Measurements from ENCODE around the gene DDX27.

DDX27 gene

DNA sequence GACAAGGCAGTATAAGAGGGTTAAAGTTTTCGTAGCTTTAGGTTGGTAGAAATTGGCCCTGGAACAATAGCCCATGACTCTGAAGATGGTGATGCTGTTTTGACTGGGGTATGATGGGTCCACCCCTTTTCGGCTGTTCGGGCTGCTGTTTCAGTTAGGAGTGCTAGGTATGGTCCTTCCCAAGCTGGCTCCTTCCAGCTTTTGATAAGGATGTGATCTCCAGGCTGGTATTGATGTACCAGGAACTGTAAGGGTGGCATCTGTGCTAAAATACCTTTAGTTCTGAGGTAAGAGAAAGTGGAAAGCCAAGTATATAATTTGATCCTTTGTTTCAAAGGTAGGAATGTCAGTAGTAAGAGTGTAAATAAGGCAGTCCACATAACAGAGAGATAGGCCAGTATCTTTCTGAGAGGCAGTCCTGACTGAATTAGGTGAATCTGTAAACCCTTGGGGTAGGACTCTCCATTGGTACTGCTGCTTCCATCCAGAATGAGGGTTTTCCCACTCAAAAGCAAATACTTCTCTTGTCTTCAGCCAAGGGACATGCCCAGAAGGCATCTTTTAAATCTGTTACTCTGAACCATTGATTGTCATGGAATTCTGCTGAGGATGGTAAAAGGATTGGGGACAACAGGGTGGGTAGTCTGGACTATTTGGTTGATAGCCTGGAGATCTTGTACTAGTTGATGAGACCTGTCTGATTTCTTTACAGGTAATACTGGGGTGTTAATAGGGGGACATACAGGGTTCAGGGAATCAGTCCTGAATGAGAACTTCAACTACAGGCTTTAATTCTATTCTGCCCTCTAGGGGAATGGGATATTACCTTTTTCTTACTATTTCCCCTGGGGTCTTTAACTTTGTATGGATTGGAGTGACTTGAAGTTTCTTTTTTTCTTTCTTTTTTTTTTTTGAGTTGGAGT, 64.7 kb downstream of the DDX27 start:
- no peak overlapping the region for H3K27ac ChIP-seq (ENCODE audit: low read length)
- peaks cover 22% of the 10 kb centered on the region for H3K4me1 ChIP-seq (ENCODE audit: control insufficient read depth, insufficient read depth, low read length)
- H3K27me3 ChIP-seq (ENCODE audit: control insufficient read depth in 1 of 2, insufficient read depth in 2 of 2, low read length in 2 of 2) = no peaks in the 10 kb centered on the region
- peaks cover 18 to 19% of the 10 kb centered on the region in 2 donors for H3K9me3 ChIP-seq (ENCODE audit: control insufficient read depth in 2 of 2, low read length in 2 of 2)
- no peak overlapping the region for H3K4me3 ChIP-seq (ENCODE audit: low read length in 2 of 2)
- no peak overlapping the region for H3K9ac ChIP-seq (ENCODE audit: low read length in 2 of 2)
- peaks cover 84 to 86% of the 10 kb centered on the region in 2 donors for H3K36me3 ChIP-seq (ENCODE audit: control insufficient read depth in 2 of 2, insufficient read depth in 2 of 2, low read length in 2 of 2)

DNA sequence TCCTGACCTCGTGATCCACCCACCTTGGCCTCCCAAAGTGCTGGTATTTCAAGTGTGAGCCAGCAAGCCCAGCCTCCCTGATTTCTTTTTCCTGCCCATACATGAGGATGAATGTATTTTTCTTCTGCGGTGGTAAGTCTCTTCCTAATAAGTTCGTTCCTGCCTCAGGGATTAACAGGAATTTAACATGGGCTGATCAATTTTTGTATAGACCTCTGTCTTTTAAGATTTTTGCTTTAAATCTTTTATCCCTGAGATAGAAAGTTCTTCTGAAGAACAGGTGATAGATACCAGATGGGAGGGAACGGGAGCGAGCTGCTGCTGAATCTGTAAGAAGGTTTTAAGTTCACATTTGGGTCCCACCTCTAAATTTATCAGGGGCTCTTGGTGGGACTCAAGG, 65.6 kb downstream of the DDX27 start:
- H3K27me3 ChIP-seq (ENCODE audit: control insufficient read depth in 1 of 2, insufficient read depth in 2 of 2, low read length in 2 of 2) = no peaks in the 10 kb centered on the region
- no peak overlapping the region for H3K4me3 ChIP-seq (ENCODE audit: low read length in 2 of 2)
- peaks cover 18 to 19% of the 10 kb centered on the region in 2 donors for H3K9me3 ChIP-seq (ENCODE audit: control insufficient read depth in 2 of 2, low read length in 2 of 2)
- peaks cover 14% of the 10 kb centered on the region for H3K4me1 ChIP-seq (ENCODE audit: control insufficient read depth, insufficient read depth, low read length)
- H3K27ac ChIP-seq (ENCODE audit: low read length) = no peak overlapping the region
- peaks cover 88 to 90% of the 10 kb centered on the region in 2 donors for H3K36me3 ChIP-seq (ENCODE audit: control insufficient read depth in 2 of 2, insufficient read depth in 2 of 2, low read length in 2 of 2)
- no peak overlapping the region for H3K9ac ChIP-seq (ENCODE audit: low read length in 2 of 2)

DNA sequence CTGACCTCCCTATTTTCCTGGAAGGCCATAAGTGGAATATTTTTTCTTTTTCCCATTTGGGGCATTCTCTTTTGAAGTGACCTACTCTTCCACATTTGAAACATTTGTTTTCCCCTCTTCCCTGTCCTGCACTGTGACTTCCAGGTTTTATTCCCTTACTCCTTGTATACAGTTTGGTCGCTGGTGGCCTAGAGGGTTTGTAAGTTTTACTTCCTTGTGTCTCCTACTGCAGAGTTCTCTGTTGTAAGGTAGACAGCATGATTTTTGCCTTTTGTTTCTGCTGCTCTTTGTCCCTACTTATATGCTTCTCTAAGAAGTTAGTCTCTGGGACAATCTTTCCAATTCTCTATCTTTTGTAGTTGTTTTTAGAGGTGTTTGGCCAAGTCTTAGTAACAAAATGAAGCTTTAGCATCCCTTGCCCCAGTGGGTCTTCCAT, 66.0 kb downstream of the DDX27 start:
- Histone ChIP-seq H3K4me3 (ENCODE audit: low read length in 2 of 2) (no peak overlapping the region), H3K9ac (ENCODE audit: low read length in 2 of 2) (no peak overlapping the region), H3K4me1 (ENCODE audit: control insufficient read depth, insufficient read depth, low read length) (peaks cover 10% of the 10 kb centered on the region), H3K36me3 (ENCODE audit: control insufficient read depth in 2 of 2, insufficient read depth in 2 of 2, low read length in 2 of 2) (peaks cover 85 to 90% of the 10 kb centered on the region in 2 donors), H3K9me3 (ENCODE audit: control insufficient read depth in 2 of 2, low read length in 2 of 2) (peaks cover 18 to 19% of the 10 kb centered on the region in 2 donors), H3K27ac (ENCODE audit: low read length) (no peak overlapping the region), H3K27me3 (ENCODE audit: control insufficient read depth in 1 of 2, insufficient read depth in 2 of 2, low read length in 2 of 2) (no peaks in the 10 kb centered on the region)

DNA sequence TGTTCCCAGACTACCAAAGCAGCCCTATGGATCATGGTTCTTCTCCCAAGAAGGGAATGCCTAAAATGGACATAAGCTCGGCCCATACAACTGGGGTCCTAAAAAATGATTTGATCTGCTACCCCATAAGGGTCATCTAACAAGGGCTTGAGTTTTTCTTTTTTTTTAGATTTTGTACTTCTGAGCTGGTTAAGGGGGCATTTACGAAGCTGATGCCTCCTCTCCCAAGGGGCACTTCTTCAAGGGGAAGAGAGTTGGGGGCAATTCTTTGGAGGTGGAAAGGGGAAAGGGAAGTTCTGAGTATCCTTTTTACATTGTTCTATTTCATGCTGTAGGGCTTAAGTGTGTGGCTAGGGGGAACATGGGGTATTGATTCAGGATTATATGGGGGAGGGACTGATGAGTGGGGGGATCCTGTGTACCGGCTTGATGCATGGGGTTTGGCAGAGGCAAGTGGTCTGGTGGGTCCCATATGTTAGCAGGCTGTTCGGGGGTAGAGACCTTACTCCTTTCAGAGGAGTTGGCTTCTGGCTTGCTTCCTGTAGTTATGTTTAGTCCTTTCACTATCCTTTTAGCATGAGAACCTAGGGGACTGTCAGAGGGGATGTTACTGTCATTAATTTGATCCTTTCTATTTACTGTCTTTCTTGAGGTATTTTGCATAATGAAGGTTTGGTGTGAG, 66.7 kb downstream of the DDX27 start:
- H3K27me3 ChIP-seq (ENCODE audit: control insufficient read depth in 1 of 2, insufficient read depth in 2 of 2, low read length in 2 of 2) = no peaks in the 10 kb centered on the region
- peaks cover 85 to 90% of the 10 kb centered on the region in 2 donors for H3K36me3 ChIP-seq (ENCODE audit: control insufficient read depth in 2 of 2, insufficient read depth in 2 of 2, low read length in 2 of 2)
- H3K9me3 ChIP-seq (ENCODE audit: control insufficient read depth in 2 of 2, low read length in 2 of 2) = peaks cover 17 to 18% of the 10 kb centered on the region in 2 donors
- H3K4me3 ChIP-seq (ENCODE audit: low read length in 2 of 2) = no peak overlapping the region
- no peak overlapping the region for H3K27ac ChIP-seq (ENCODE audit: low read length)
- peaks cover 7% of the 10 kb centered on the region for H3K4me1 ChIP-seq (ENCODE audit: control insufficient read depth, insufficient read depth, low read length)
- H3K9ac ChIP-seq (ENCODE audit: low read length in 2 of 2) = no peak overlapping the region

DNA sequence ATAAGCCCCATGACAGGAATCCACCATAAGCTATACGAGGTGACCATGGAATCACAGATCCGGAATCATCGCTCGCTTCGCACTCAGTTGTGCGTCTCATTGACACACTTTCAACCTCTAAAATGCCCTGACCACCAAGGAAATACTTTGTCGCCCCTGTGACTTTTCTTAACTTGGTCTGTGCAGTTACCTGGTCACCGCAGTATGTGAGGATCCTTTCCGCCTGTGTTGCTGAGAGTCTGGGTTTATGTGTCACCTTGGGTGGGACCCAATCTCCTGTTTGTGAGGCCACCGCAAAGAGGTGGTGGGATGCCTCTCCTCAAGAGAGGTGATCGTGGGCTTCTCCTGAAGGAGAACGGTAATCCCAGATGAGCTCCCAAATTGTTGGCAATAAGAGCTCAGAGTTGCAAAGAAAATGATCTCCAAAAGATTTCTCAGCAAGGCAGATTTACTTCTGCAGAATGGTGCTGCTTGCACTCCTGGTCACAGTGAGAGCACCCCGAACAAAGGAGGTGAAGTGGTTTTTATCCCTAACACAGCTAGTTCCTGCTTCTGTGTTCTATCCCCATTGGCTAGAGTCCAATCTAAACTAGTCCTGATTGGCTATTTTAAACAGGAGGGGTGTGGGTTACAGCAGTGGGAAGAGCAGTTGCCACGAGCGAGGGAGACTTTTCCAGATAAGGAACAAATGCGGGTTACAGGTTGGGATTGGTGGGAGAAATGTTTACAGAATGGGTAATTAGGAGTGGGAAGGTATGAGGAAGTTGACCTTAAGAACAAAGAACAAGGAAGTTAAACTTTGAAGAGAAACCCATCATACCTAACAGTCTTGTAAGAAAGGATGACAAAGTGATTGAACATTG, 67.7 kb downstream of the DDX27 start:
- peaks cover 3% of the 10 kb centered on the region for H3K4me1 ChIP-seq (ENCODE audit: control insufficient read depth, insufficient read depth, low read length)
- H3K9ac ChIP-seq (ENCODE audit: low read length in 2 of 2) = no peak overlapping the region
- no peak overlapping the region for H3K4me3 ChIP-seq (ENCODE audit: low read length in 2 of 2)
- H3K9me3 ChIP-seq (ENCODE audit: control insufficient read depth in 2 of 2, low read length in 2 of 2) = peaks cover 14 to 18% of the 10 kb centered on the region in 2 donors
- H3K27me3 ChIP-seq (ENCODE audit: control insufficient read depth in 1 of 2, insufficient read depth in 2 of 2, low read length in 2 of 2) = no peaks in the 10 kb centered on the region
- peaks cover 80 to 89% of the 10 kb centered on the region in 2 donors for H3K36me3 ChIP-seq (ENCODE audit: control insufficient read depth in 2 of 2, insufficient read depth in 2 of 2, low read length in 2 of 2)
- H3K27ac ChIP-seq (ENCODE audit: low read length) = no peak overlapping the region

DNA sequence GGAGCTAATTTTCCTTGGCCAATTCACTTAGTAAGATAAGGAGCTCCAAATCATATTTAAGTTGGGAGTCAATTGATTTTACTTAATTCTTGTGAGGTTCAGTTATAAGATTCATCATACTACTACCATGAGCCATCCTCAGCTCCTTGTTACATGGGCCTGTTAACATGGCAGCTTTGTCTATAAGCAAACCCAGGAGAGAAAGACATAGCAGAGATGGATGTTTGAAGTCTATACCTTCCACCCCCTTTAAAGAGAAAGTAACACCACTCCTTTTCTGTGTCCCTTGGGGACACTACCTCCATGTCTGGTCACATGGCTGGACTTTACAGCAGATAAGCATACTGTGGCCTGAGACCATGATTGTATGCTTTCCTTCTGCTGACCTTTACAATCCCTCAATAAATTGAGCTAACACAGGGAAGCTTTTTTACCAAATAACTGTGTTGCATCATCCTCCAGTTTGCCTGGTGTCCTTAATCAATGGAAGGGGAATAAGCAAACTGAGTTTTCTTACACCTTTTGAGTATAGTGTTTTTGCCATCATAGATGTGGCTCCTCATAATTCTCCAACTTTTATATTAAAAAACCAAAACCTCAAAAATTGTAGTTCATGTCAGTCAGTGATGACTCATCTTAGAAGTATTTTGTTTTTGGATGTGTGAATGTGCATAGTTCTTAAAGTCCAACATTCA, 68.5 kb downstream of the DDX27 start:
- H3K4me3 ChIP-seq (ENCODE audit: low read length in 2 of 2) = no peak overlapping the region
- H3K4me1 ChIP-seq (ENCODE audit: control insufficient read depth, insufficient read depth, low read length) = peaks cover under 1% of the 10 kb centered on the region
- H3K27me3 ChIP-seq (ENCODE audit: control insufficient read depth in 1 of 2, insufficient read depth in 2 of 2, low read length in 2 of 2) = no peaks in the 10 kb centered on the region
- peaks cover 14 to 18% of the 10 kb centered on the region in 2 donors for H3K9me3 ChIP-seq (ENCODE audit: control insufficient read depth in 2 of 2, low read length in 2 of 2)
- peaks cover 72 to 81% of the 10 kb centered on the region in 2 donors for H3K36me3 ChIP-seq (ENCODE audit: control insufficient read depth in 2 of 2, insufficient read depth in 2 of 2, low read length in 2 of 2)
- H3K9ac ChIP-seq (ENCODE audit: low read length in 2 of 2) = no peak overlapping the region
- H3K27ac ChIP-seq (ENCODE audit: low read length) = no peak overlapping the region

DNA sequence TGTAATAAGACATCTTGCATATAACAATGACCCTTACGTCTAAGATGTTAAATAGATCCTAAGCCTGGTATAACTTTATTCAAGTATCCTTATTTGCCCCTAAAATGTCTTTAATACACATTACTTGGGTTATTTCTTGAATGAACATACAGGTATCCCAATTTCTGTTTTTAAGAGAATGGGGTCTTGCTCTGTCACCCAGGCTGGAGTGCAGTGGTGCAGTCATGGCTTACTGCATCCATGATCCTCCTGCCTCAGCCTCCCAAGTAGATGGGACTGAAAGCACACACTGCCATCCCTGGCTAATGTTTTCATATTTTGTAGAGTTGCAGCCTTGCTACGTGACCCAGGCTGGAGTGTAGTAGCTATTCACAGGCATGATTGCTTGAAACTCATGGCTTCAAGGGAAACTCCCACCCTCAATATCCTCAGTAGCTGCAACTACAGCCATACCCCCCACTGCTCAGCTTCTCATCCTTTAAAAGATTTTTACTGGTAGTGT, 69.1 kb downstream of the DDX27 start:
- peaks cover 66 to 75% of the 10 kb centered on the region in 2 donors for H3K36me3 ChIP-seq (ENCODE audit: control insufficient read depth in 2 of 2, insufficient read depth in 2 of 2, low read length in 2 of 2)
- H3K4me1 ChIP-seq (ENCODE audit: control insufficient read depth, insufficient read depth, low read length) = no peaks in the 10 kb centered on the region
- no peaks in the 10 kb centered on the region for H3K27me3 ChIP-seq (ENCODE audit: control insufficient read depth in 1 of 2, insufficient read depth in 2 of 2, low read length in 2 of 2)
- peaks cover 14 to 18% of the 10 kb centered on the region in 2 donors for H3K9me3 ChIP-seq (ENCODE audit: control insufficient read depth in 2 of 2, low read length in 2 of 2)
- no peak overlapping the region for H3K27ac ChIP-seq (ENCODE audit: low read length)
- no peak overlapping the region for H3K9ac ChIP-seq (ENCODE audit: low read length in 2 of 2)
- H3K4me3 ChIP-seq (ENCODE audit: low read length in 2 of 2) = no peak overlapping the region

DNA sequence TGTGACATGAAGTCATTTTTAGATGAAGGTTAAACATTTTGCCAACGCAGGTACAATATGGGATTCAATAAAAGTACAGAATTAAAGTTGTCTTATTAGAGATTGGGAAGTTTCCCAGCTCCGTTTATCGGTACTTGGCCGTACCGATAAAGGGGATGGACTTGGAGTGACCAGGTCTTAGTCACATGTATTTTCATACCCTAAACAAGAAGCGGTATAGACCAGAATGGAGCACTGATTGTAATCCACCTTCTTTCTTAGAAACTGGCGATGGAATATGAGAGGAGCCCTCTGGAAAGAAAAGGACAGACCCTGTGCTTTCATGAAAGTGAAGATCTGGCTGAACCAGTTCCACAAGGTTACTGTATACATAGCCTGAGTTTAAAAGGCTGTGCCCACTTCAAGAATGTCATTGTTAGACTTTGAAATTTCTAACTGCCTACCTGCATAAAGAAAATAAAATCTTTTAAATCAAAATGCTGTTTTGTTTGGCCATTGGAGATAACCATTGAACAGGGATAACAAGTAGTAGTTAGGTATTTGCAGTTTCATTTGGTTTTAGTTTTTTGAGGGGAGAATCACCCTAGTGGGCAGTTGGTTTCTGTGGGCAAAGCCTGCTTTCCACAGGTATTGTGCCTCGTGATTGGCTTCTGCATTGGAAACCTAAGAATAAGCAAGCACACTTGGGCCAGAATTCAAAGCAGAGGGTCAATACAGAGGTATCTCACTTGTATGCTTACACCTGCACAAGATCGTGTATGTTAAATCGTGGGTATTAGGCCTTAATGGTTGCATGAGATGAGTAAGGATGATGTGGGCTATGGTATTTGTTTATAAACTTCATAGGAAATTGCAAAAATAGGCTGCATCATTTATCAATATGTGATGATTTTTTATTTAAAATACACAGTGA, 69.8 kb downstream of the DDX27 start:
- no peak overlapping the region for H3K4me3 ChIP-seq (ENCODE audit: low read length in 2 of 2)
- H3K4me1 ChIP-seq (ENCODE audit: control insufficient read depth, insufficient read depth, low read length) = no peaks in the 10 kb centered on the region
- H3K27me3 ChIP-seq (ENCODE audit: control insufficient read depth in 1 of 2, insufficient read depth in 2 of 2, low read length in 2 of 2) = no peaks in the 10 kb centered on the region
- peaks cover 59 to 68% of the 10 kb centered on the region in 2 donors for H3K36me3 ChIP-seq (ENCODE audit: control insufficient read depth in 2 of 2, insufficient read depth in 2 of 2, low read length in 2 of 2)
- H3K9ac ChIP-seq (ENCODE audit: low read length in 2 of 2) = no peak overlapping the region
- peaks cover 12 to 18% of the 10 kb centered on the region in 2 donors for H3K9me3 ChIP-seq (ENCODE audit: control insufficient read depth in 2 of 2, low read length in 2 of 2)
- no peak overlapping the region for H3K27ac ChIP-seq (ENCODE audit: low read length)

DNA sequence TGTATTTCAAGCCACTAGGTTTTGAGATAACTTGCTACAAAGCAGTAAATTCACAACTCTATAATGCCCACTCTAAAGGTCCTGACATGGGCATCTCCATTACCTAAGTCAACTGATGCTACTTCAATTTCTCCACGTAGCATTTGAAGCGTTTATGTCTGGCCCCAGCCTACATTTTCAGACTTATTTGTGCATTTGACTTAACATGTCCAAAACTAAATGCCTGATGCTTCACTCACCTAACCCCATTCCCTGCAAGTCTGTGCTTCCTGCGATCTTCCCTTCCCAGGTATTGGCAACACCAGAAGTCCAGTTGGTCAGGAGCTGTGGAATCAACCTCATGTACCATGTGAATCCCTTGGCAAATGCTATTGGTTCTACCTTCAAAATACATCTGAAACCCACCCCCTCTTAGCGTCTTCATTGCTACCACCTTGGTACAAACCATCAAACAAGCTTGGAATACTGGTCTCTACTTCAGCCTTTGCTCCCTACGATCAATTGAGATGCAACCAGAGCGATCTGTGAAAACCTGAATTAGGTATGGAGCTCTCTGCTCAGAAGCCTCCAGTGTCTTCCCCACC, 71.5 kb downstream of the DDX27 start:
- Histone ChIP-seq H3K36me3 (ENCODE audit: control insufficient read depth in 2 of 2, insufficient read depth in 2 of 2, low read length in 2 of 2) (peaks cover 46 to 58% of the 10 kb centered on the region in 2 donors), H3K4me3 (ENCODE audit: low read length in 2 of 2) (no peak overlapping the region), H3K27ac (ENCODE audit: low read length) (no peak overlapping the region), H3K9me3 (ENCODE audit: control insufficient read depth in 2 of 2, low read length in 2 of 2) (peaks cover 9 to 16% of the 10 kb centered on the region in 2 donors), H3K4me1 (ENCODE audit: control insufficient read depth, insufficient read depth, low read length) (no peaks in the 10 kb centered on the region), H3K27me3 (ENCODE audit: control insufficient read depth in 1 of 2, insufficient read depth in 2 of 2, low read length in 2 of 2) (no peaks in the 10 kb centered on the region), H3K9ac (ENCODE audit: low read length in 2 of 2) (no peak overlapping the region)
